Large intestine (tissue), 3 donors: ENCODE results near the gene SLC29A3. TPM values are rescaled to one million over a fixed set of nuclear protein-coding genes. Genes with fewer than 3 reads are reported as not detected.

Experiments
- DNase-seq, 2 donors: peaks; one replicate each; pipeline versions ENCODE4 v3.0.0 to v3.0.0-alpha.2; 2013
- H3K27ac ChIP-seq: one replicate; pipeline ENCODE4 v1.5.1; 2013; ENCODE audit warnings: low read length
- H3K27me3 ChIP-seq: 2 replicates; pipeline ENCODE4 v1.6.1; 2013; ENCODE audit warnings: low read length; ENCODE audit not compliant: control insufficient read depth, insufficient read depth
- H3K36me3 ChIP-seq: 2 replicates; pipeline ENCODE4 v1.6.1; 2013; ENCODE audit warnings: low read length; ENCODE audit not compliant: control insufficient read depth, insufficient read depth
- H3K4me1 ChIP-seq: one replicate; pipeline ENCODE4 v1.6.1; 2013; ENCODE audit warnings: low read length; ENCODE audit not compliant: control insufficient read depth, insufficient read depth
- H3K4me3 ChIP-seq: one replicate; pipeline ENCODE4 v1.5.1; 2013; ENCODE audit warnings: low read length
- H3K9me3 ChIP-seq: one replicate; pipeline ENCODE4 v1.6.1; 2013; ENCODE audit warnings: mild to moderate bottlenecking, low read depth, low read length, moderate library complexity; ENCODE audit not compliant: control insufficient read depth
- WGBS: methylation state at CpG from one replicate; pipeline ENCODE4 v1.1.5; 2013; ENCODE audit warnings: low lambda C conversion rate; ENCODE audit not compliant: insufficient coverage; 5-methylcytosine and 5-hydroxymethylcytosine counted together
- polyA plus RNA-seq: library from polyadenylated mRNA; unstranded; fragments of 120-200 nt; gene quantifications from one replicate; pipeline ENCODE4 v1.2.1, GENCODE V29; 2013

SLC29A3 gene
- polyA plus RNA-seq, 1 donor = 16.2 TPM

DNA sequence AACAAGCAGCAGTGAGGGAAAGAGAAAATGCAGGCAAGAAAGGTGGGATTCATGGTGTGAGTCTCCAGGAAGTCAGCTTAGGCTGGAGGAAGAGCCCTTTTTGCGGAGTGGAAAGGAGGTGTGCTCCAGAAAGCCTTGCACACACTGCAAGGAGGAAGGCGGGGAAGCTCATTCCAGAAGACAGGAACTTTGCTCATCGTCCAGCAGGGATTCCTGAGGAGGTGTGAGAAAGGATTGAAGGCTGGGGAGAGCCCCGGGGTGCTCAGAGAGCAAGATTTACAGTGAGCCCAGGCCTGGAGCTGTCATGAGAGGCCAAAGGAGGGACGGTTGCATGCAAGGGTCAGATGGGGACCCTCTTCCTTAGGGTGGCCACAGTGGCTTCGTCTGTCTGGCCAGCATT lies 17.6 kb downstream of the SLC29A3 start:
- no peaks in the 10 kb centered on the region for H3K27me3 ChIP-seq
- peak in 1 of 2 donors; percentile 30 for DNase-seq
- H3K9me3 ChIP-seq = no peaks in the 10 kb centered on the region
- peaks cover 14% of the 10 kb centered on the region for H3K36me3 ChIP-seq
- WGBS = 50% methylated on average over 1 of the region's 6 CpGs
- H3K27ac ChIP-seq = no peak overlapping the region
- no peak overlapping the region for H3K4me3 ChIP-seq
- H3K4me1 ChIP-seq = peaks cover 47% of the 10 kb centered on the region

DNA sequence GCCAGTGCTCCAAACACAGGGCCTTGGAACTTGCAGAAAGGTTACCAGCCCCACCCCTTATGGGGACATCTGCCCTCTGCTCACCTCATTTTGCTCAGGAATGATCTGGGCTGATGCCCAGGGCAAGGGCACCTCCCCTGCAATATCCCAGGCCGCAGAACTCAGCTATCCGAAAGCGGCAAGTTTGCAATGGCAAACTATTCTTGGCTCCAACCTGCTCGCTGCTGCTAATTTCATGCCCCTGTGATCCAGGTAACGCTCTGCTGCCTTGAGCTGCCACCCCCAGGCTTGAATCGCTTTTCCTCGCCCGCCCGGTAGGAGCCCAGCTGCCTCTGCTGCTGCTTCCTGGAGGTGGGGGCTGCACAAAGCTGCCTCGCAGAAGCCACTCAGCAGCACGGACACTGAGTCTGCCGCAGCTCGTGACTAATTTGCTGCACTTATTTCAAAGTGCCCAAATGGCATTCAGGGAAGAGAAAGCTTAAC lies 18.2 kb downstream of the SLC29A3 start:
- H3K4me3 ChIP-seq = no peak overlapping the region
- H3K4me1 ChIP-seq = peaks cover 53% of the 10 kb centered on the region
- no peak for DNase-seq
- no CpG with 5 or more reads among the region's 13 CpGs for WGBS
- no peaks in the 10 kb centered on the region for H3K27me3 ChIP-seq
- no peaks in the 10 kb centered on the region for H3K9me3 ChIP-seq
- H3K27ac ChIP-seq = no peak overlapping the region
- peaks cover 12% of the 10 kb centered on the region for H3K36me3 ChIP-seq

DNA sequence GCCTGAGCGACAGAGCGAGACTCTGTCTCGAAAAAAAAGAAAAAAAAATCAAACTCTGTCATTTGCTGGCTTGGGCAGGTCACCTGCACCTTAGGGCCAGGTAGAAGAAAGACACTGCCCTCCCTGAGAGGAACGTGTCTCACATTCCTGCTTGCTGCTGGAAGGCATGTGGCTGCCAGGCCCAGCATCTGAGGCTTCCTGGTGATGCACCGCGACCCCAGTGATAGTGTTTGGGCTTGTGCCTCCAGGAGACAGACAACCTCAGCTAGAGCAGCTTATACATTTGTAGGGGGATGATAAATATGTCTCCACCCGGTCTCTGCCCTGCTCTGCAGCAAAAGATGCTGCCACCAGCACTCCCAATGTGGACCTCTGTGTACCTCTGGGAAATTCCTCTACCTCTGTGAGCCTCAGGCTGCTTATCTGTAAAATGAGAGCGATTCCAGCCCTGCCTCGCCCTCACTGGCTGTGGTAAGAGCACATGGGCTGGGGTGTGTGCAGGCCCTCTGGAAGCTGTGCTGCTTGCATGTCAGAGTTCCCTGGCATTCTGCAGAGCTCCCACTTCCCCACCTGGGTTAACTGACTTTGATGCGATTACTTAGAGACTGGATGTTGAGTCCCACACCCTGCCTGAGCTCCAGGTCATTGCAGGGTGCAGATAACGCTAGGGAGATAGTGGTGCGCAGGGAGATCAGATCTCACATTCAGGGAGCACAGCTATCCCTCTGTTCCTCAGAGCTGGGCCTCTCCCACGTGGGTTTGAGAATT lies 19.9 kb downstream of the SLC29A3 start:
- H3K27me3 ChIP-seq = no peaks in the 10 kb centered on the region
- 60% methylated on average over 1 of the region's 13 CpGs for WGBS
- H3K27ac ChIP-seq = peak overlapping the region; percentile 61
- peaks cover 12% of the 10 kb centered on the region for H3K36me3 ChIP-seq
- H3K9me3 ChIP-seq = no peaks in the 10 kb centered on the region
- DNase-seq = peak; percentile 51 to 69
- peaks cover 70% of the 10 kb centered on the region for H3K4me1 ChIP-seq
- no peak overlapping the region for H3K4me3 ChIP-seq

DNA sequence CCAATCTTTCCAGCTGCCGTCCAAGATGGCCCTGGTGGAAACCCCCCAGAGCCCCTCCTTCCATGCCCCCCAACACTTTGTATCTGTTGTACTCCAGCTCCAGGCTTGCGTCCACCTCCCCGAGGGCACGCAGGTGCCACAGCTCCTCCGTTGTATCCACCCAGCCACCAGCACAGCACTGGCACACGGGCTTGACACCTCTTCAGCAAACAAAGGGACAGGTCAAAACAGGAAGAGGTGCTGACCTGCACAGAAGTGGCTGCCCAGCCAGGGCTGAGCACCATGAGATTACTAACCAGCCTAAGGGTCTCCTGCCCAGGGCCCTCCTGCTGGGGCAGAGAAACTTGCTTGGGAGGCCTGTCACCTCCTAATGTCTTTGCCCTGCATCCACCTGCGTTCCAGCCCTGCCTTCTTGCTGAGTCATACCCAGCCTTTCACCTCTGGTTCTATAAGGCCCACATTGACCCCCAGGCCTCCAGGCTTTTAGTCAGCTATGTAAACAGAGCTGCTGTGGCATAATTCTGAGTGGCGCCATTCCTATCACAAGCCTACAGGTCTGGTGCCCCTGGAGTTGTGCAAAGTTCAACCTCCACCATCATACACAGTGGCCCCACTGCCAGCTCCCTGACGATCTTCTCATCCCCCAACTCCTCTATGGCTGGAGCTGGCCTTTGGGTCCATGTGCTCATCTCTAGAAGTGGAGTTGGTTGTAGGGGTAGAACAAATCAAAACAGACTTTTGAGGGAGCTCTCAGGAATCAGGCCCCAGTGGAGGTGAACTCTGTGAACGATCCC lies 20.9 kb downstream of the SLC29A3 start:
- no peaks in the 10 kb centered on the region for H3K9me3 ChIP-seq
- peak overlapping the region; percentile 65 for H3K27ac ChIP-seq
- H3K27me3 ChIP-seq = no peaks in the 10 kb centered on the region
- peak; percentile 91 to 96 for DNase-seq
- no peak overlapping the region for H3K4me3 ChIP-seq
- peaks cover 80% of the 10 kb centered on the region for H3K4me1 ChIP-seq
- H3K36me3 ChIP-seq = peaks cover 10% of the 10 kb centered on the region
- WGBS = no CpG with 5 or more reads among the region's 10 CpGs

DNA sequence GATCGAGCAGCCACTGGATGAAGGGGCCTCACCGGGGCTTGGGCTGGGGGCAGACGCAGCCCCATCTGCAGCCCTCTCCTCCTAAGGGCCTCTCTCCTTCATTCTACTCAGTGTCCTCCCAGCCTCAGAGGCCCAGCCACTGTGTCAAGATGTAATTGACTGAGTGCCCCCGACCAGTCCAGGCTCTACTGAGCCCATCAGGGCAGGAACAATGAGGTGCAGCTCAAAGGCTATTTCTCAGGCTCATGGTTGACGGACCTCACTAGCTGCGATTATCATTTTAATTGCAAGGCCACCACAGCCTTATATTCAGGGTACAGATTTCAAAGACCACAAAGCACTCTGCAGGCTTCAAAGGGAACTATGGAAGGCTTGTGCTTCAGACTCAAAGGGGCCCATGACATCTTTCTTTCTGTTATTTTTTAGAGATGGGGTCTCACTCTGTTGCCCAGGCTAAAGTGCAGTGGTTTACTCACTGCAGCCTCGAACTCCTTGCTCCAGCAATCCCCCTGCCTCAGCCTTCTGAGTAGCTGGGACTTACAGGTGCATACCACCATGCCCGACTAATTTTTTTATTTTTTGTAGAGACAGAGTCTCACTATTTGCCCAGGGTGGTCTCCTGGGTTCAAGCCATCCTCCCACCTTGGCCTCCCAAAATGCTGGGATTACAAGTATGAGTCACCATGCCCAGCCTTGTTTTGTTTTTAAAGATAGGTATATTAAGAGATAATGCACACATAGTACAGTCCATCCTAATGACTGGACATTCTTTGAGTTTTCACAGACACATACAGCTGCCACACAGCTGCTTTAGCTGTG lies 23.7 kb downstream of the SLC29A3 start:
- peaks cover 71% of the 10 kb centered on the region for H3K4me1 ChIP-seq
- WGBS = no CpG with 5 or more reads among the region's 8 CpGs

DNA sequence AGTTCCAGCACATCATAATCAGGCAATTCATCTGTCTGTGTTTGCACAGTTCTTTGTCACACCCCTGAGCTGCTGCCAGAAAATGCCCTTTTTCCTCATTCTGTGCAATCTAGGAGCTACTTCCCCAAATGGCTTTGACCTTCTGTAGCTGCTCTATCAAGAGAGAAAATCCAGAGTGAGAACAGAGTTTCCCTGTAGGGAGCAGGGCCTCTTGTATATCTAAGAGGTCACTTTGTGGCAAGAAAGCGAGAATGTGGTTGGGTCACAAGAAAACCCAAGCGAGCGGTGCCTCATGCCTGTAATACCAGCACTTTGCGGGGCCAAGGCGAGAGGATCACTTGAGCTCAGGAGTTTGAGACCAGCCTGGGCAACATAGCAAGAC lies 24.3 kb downstream of the SLC29A3 start:
- no peaks in the 10 kb centered on the region for H3K9me3 ChIP-seq
- peak; percentile 70 to 88 for DNase-seq
- H3K4me3 ChIP-seq = no peak overlapping the region
- H3K4me1 ChIP-seq = peaks cover 69% of the 10 kb centered on the region
- H3K27me3 ChIP-seq = no peaks in the 10 kb centered on the region
- no CpG with 5 or more reads among the region's 5 CpGs for WGBS
- peaks cover 7% of the 10 kb centered on the region for H3K36me3 ChIP-seq
- peak overlapping the region; percentile 88 for H3K27ac ChIP-seq

More for the DNA sequence above, 23.7 kb downstream of the SLC29A3 start:
- Histone ChIP-seq H3K9me3 (no peaks in the 10 kb centered on the region), H3K27me3 (no peaks in the 10 kb centered on the region), H3K4me3 (no peak overlapping the region), H3K27ac (peak overlapping the region; percentile 88), H3K36me3 (peaks cover 7% of the 10 kb centered on the region)
- DNase-seq = no peak

DNA sequence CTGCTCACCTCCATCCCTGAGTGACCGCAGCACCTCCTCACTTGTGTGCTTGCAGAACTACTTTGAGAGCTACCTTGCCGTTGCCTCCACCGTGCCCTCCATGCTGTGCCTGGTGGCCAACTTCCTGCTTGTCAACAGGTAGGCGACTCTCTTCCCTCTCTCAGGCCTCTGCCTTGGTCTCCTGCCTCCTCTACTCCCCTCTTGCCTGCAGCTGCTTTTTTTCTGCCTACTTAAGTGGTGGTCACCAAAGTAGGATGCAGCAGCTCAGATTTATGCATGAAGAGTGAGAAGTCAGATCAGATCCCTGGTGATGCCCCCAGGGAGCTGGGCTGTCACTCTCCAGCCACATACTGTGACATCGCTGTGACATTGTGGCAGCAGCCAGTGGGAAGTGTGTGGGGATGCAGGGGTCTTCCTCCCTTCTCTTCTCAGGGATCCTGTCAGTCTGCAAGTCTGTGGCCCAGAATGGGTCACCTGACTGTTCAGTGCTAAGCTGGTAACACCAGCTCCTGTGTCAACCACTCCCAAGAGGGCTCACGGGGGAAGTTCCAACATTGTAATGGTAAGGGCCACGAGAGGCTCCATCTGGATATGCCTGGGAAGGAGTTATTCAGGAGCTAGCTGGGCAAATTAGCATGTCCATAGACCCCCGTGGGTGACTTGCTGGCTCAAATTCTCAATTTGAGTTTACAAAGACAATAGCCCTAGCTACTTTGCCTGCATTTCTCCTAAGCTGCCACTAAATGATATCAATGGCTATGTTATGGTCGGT lies 25.3 kb downstream of the SLC29A3 start:
- Histone ChIP-seq H3K36me3 (peaks cover 9% of the 10 kb centered on the region), H3K9me3 (no peaks in the 10 kb centered on the region), H3K27me3 (no peaks in the 10 kb centered on the region), H3K4me1 (peaks cover 60% of the 10 kb centered on the region), H3K27ac (peak overlapping the region; percentile 88), H3K4me3 (no peak overlapping the region)
- DNase-seq = no peak
- WGBS = no CpG with 5 or more reads among the region's 9 CpGs

DNA sequence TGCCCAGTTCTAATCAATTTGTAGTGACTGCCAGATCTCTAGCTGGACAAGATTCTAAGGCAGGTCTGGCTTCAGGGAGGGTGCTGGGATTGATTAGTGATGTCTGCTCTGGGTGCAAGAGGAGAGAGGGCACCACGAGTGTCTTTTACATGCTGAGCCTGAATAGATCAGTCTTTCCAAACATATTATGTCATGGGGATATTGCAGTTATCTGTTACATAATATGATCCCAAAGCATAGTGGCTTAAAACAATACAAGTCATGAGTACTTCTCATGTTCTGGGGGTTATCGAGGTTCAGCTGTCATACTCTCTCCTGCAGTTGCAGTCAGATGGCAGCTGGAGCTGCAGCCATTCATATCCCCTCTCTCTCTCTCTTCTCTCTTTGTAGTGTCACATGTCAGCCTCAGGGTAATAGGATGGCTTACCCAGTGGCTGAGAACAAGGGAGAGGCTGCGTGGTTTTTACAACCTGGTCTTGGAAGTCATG lies 26.0 kb downstream of the SLC29A3 start:
- peaks cover 53% of the 10 kb centered on the region for H3K4me1 ChIP-seq

DNA sequence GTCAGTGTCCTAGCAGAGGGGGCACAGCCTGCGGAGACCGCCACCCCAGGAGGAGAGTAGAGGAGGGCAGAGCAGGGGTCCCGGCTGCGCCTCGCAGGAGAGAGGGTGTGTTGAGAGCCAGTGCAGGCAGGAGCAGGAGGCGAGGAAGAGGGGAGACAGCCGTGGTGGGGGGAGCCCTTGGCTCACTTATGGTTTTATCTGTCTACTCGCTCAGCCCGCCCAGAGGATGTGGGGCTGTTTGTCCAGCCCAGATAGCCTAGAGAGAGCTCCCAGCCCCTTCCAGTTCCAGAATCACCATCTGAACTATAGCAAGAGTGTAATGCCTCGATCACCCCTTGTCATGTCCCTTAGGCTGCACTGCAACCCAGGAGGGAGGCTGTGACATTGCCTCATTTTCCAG lies 26.6 kb downstream of the SLC29A3 start:
- Histone ChIP-seq H3K27me3 (no peaks in the 10 kb centered on the region), H3K4me3 (no peak overlapping the region), H3K27ac (no peak overlapping the region), H3K36me3 (peaks cover 5% of the 10 kb centered on the region), H3K4me1 (peaks cover 47% of the 10 kb centered on the region), H3K9me3 (no peaks in the 10 kb centered on the region)
- WGBS = no CpG with 5 or more reads among the region's 10 CpGs
- DNase-seq = no peak

More for the DNA sequence above, 26.0 kb downstream of the SLC29A3 start:
- Histone ChIP-seq H3K27me3 (no peaks in the 10 kb centered on the region), H3K4me3 (no peak overlapping the region), H3K36me3 (peaks cover 5% of the 10 kb centered on the region), H3K27ac (no peak overlapping the region), H3K9me3 (no peaks in the 10 kb centered on the region)
- DNase-seq = peak in 1 of 2 donors; percentile 41
- no CpG with 5 or more reads among the region's 3 CpGs for WGBS
